NB4 (cell line): ENCODE data around the gene PLA2G6.

Experiments
- DNase-seq: peaks from one replicate; pipeline ENCODE4 v3.0.0; 2010; ENCODE audit warnings: low read depth
- H3K4me3 ChIP-seq: one replicate; pipeline ENCODE4 v1.5.1; 2011; ENCODE audit warnings: mild to moderate bottlenecking, low read depth, low read length, moderate library complexity
- CTCF ChIP-seq: IDR thresholded peaks from one replicate; pipeline ENCODE4 v1.5.1; 2012; ENCODE audit warnings: low read depth, low read length
- MAX ChIP-seq: IDR thresholded peaks from 2 replicates; pipeline ENCODE4 v1.6.1; 2011; ENCODE audit warnings: low read depth, low read length
- MYC ChIP-seq: IDR thresholded peaks from 2 replicates; pipeline ENCODE4 v1.6.1; 2011; ENCODE audit warnings: low read depth, low read length
- POLR2A ChIP-seq: IDR thresholded peaks from 2 replicates; pipeline ENCODE4 v1.6.1; 2011; ENCODE audit warnings: mild to moderate bottlenecking; ENCODE audit not compliant: insufficient read length; ENCODE audit errors: extremely low read depth

The PLA2G6 gene

GRCh38 chr22:38175206-38176118, 6.2 kb downstream of the PLA2G6 start:
- TF ChIP-seq MYC (no peak), CTCF (no peak)
- no peak overlapping the region for H3K4me3 ChIP-seq
- DNase-seq = no peak

- DNase-seq = no peak
- TF ChIP-seq MAX (no peak), CTCF (no peak), MYC (no peak), POLR2A (no peak)
Observed at GRCh38 chr22:38174626-38175025, 7.0 kb downstream of the PLA2G6 start.

GRCh38 chr22:38173641-38173906, 8.1 kb downstream of the PLA2G6 start:
- no peak for TF ChIP-seq POLR2A
- no peak for TF ChIP-seq MAX
- no peak for TF ChIP-seq MYC
- TF ChIP-seq CTCF = no peak
- H3K4me3 ChIP-seq = no peak overlapping the region
- no peak for DNase-seq

More at GRCh38 chr22:38174626-38175025, 7.0 kb downstream of the PLA2G6 start:
- H3K4me3 ChIP-seq = no peak overlapping the region

GRCh38 chr22:38172832-38173640, 8.6 kb downstream of the PLA2G6 start:
- no peak overlapping the region for H3K4me3 ChIP-seq
- TF ChIP-seq CTCF (no peak), MYC (no peak), POLR2A (no peak), MAX (no peak)
- no peak for DNase-seq

GRCh38 chr22:38171927-38172831, 9.5 kb downstream of the PLA2G6 start:
- TF ChIP-seq MYC (no peak), CTCF (no peak), POLR2A (no peak), MAX (no peak)
- H3K4me3 ChIP-seq = no peak overlapping the region
- DNase-seq = no peak
